MG63 (cell line): ENCODE results near the gene PSD. TPM values are rescaled to one million over a fixed set of nuclear protein-coding genes. Genes with fewer than 3 reads are reported as not detected.
A peak's percentile ranks its signal among the peaks of the same experiment; 100 is the strongest.

Experiments
- DNase-seq: peaks from one replicate; pipeline ENCODE4 v3.0.0-alpha.2; 2020
- H3K27me3 ChIP-seq: fragments of 250-450 bp; sonication (Bioruptor Pico); 2 replicates; pipeline ENCODE4 v1.5.1; 2020; ENCODE audit warnings: mild to moderate bottlenecking, moderate library complexity
- H3K36me3 ChIP-seq: fragments of 250-450 bp; sonication (Bioruptor Pico); 2 replicates; pipeline ENCODE4 v1.5.1; 2020; ENCODE audit warnings: mild to moderate bottlenecking, moderate library complexity
- H3K4me3 ChIP-seq: fragments of 250-450 bp; sonication (Bioruptor Pico); 2 replicates; pipeline ENCODE4 v1.5.1; 2020; ENCODE audit warnings: mild to moderate bottlenecking, moderate library complexity
- H3K9me3 ChIP-seq: fragments of 250-450 bp; sonication (Bioruptor Pico); 2 replicates; pipeline ENCODE4 v1.5.1; 2020; ENCODE audit warnings: mild to moderate bottlenecking, moderate library complexity
- total RNA-seq: library from RNA; depleted of rRNA; stranded (reverse); fragments of >200 nt; shearing (Covaris generic); gene quantifications from 2 replicates; pipeline ENCODE4 v1.2.3, GENCODE V29; 2014; ENCODE audit warnings: low replicate concordance

PSD gene
- total RNA-seq, 1 experiment from 2014 or later = not detected

DNA sequence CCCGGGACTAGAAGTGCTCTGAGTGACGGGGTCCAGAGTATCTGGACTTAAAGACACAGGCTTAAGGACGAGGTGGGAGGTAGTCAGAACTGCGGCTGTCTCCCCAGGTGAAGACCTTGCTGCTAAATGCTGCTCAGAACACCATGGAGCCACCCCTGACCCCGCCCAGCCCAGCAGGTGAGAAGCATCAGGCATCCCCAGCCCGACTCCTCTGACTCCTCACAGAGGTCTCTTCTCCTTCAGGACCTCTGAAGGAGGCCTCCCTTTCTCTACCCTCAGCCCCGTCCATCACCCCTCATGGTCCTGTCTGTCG, 17.3 kb downstream of the PSD start:
- no peak overlapping the region for H3K4me3 ChIP-seq
- no peak for DNase-seq
- no peaks in the 10 kb centered on the region for H3K27me3 ChIP-seq
- H3K9me3 ChIP-seq = no peaks in the 10 kb centered on the region
- H3K36me3 ChIP-seq = peaks cover 25% of the 10 kb centered on the region

DNA sequence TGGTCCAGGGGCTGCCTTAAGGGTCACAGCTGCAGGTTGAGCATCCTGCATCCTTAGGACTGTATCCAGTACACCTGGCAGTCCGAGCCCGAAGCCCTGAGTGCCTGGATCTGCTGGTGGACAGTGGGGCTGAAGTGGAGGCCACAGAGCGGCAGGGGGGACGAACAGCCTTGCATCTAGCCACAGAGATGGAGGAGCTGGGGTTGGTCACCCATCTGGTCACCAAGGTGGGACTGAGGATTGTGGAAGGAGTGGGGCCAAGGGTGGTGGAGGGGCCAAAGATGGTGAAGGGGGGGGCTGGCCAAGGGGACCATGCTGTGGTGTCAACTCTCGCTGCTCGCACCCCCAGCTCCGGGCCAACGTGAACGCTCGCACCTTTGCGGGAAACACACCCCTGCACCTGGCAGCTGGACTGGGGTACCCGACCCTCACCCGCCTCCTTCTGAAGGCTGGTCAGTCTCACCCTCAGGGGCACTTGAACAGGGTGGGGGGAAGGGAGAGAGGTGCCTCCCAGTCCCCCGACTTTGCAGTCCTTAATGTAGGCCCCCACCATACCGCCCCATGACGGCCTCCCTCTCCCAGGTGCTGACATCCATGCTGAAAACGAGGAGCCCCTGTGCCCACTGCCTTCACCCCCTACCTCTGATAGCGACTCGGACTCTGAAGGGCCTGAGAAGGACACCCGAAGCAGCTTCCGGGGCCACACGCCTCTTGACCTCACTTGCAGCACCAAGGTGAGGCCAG, 17.8 kb downstream of the PSD start:
- Histone ChIP-seq H3K36me3 (peaks cover 25% of the 10 kb centered on the region), H3K9me3 (no peaks in the 10 kb centered on the region), H3K4me3 (no peak overlapping the region), H3K27me3 (no peaks in the 10 kb centered on the region)
- no peak for DNase-seq

DNA sequence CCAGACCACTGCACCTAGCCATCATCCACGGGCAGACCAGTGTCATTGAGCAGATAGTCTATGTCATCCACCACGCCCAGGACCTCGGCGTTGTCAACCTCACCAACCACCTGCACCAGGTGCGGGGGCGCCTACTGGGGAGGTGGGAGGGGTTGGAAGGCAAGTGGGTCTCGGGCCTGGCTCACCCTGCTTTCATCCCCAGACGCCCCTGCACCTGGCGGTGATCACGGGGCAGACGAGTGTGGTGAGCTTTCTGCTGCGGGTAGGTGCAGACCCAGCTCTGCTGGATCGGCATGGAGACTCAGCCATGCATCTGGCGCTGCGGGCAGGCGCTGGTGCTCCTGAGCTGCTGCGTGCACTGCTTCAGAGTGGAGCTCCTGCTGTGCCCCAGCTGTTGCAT, 18.5 kb downstream of the PSD start:
- peaks cover 25% of the 10 kb centered on the region for H3K36me3 ChIP-seq
- no peak overlapping the region for H3K4me3 ChIP-seq
- DNase-seq = no peak

DNA sequence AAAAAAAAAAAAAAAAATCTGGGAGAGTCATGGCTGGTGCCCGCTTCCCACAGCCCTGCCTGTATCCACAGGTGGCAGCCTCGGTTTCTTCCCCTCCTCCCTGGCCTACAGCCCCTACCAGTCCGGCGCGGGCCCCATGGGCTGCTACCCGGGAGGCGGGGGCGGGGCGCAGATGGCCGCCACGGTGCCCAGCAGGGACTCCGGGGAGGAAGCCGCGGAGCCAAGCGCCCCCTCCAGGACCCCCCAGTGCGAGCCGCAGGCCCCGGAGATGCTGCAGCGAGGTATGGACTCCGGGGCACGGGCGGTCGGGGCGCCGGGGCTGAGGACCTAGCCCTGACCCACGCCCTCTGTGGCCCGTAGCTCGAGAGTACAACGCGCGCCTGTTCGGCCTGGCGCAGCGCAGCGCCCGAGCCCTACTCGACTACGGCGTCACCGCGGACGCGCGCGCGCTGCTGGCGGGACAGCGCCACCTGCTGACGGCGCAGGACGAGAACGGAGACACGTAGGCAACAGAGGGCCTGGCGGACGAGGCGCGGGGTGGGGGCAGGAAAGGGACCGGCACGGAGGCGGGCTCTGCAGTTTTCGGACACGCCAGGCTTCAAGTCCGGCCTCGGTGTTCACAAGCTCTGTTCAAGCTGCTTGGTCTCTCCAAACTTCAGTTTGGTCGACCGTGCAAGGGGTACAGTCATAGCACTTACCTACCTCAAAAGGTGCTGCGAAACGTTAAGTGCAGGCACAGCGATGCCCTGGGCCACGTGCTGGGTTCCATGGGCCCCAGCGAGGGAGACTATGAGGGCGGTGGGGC, 19.2 kb downstream of the PSD start:
- H3K36me3 ChIP-seq = peaks cover 25% of the 10 kb centered on the region
- no peaks in the 10 kb centered on the region for H3K27me3 ChIP-seq
- peak overlapping the region; percentile 55 for H3K4me3 ChIP-seq
- H3K9me3 ChIP-seq = no peaks in the 10 kb centered on the region
- peak; percentile 88 for DNase-seq

More for the DNA sequence above, 18.5 kb downstream of the PSD start:
- no peaks in the 10 kb centered on the region for H3K9me3 ChIP-seq
- H3K27me3 ChIP-seq = no peaks in the 10 kb centered on the region

DNA sequence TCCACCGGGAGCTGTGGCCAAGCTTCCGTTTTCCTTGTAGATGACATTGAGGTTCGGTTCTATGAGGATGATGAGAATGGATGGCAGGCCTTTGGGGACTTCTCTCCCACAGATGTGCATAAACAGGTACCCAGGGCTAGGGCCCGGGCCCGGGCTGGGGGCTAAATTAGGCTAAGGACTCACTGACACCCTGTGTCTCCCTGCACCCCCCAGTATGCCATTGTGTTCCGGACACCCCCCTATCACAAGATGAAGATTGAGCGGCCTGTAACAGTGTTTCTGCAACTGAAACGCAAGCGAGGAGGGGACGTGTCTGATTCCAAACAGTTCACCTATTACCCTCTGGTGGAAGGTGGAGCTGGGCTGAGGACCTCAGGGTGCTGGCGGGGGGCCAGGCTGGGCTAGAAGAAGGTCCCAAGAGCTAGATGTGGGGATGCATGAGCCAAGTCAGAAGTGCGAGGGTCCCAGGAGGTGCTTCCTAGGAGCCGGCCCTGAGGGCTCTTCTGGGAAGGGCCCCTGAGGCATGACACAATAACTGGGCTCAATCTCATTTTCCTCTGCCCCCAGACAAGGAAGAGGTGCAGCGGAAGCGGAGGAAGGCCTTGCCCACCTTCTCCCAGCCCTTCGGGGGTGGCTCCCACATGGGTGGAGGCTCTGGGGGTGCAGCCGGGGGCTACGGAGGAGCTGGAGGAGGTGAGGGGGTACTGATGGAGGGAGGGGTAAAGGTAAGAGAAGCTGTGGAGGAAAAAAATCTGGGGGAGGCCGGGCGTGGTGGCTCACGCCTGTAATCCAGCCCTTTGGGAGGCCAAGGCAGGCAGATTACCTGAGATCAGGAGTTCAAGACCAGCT, 20.2 kb downstream of the PSD start:
- Histone ChIP-seq H3K9me3 (no peaks in the 10 kb centered on the region), H3K36me3 (peaks cover 25% of the 10 kb centered on the region), H3K27me3 (no peaks in the 10 kb centered on the region), H3K4me3 (no peak overlapping the region)
- no peak for DNase-seq

DNA sequence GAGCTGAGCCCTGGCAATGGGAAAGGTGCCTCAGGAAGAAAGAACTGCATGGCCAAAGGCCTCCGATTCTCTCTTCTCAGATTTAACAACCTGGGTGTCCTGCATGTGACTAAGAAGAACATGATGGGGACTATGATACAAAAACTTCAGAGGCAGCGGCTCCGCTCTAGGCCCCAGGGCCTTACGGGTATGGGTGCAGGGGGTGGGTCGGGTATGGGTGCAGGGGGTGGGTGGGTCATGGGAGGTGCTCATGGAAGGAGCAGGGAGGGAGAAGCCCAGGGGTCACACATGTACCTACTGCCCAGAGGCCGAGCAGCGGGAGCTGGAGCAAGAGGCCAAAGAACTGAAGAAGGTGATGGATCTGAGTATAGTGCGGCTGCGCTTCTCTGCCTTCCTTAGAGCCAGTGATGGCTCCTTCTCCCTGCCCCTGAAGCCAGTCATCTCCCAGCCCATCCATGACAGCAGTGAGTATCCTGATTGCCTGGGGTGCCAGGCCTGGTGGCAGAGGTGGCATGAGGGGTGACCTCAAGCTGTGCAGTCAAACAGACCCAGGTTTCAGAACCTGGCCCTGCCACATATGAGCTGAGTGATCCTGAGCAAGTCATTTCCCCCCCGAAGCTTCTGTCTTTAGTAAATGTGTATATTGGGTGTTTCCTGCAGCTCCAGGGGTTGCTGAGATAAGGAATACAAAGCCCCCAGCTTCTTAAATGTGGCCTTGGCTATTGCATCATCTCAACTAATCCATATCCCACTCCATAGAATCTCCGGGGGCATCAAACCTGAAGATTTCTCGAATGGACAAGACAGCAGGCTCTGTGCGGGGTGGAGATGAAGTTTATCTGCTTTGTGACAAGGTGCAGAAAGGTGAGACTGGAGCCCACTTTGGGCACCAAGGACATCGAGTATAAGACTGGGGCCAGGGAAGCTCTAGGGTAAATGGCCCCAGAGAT, 21.1 kb downstream of the PSD start:
- no peaks in the 10 kb centered on the region for H3K9me3 ChIP-seq
- no peak for DNase-seq
- H3K27me3 ChIP-seq = no peaks in the 10 kb centered on the region
- H3K36me3 ChIP-seq = peaks cover 25% of the 10 kb centered on the region
- no peak overlapping the region for H3K4me3 ChIP-seq

DNA sequence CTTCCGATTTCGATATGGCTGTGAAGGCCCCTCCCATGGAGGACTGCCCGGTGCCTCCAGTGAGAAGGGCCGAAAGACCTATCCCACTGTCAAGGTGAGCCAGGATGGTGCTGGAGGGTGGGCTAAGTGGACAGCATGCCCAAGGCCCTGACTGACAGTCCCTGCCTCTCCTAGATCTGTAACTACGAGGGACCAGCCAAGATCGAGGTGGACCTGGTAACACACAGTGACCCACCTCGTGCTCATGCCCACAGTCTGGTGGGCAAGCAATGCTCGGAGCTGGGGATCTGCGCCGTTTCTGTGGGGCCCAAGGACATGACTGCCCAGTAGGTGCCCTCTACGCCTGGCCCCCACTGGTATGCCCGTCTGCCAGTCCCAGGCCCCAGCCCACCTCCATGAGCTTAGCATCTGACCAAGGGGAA, 21.8 kb downstream of the PSD start:
- DNase-seq = no peak
- no peaks in the 10 kb centered on the region for H3K9me3 ChIP-seq
- peaks cover 25% of the 10 kb centered on the region for H3K36me3 ChIP-seq
- H3K27me3 ChIP-seq = no peaks in the 10 kb centered on the region
- peak overlapping the region; percentile 66 for H3K4me3 ChIP-seq

DNA sequence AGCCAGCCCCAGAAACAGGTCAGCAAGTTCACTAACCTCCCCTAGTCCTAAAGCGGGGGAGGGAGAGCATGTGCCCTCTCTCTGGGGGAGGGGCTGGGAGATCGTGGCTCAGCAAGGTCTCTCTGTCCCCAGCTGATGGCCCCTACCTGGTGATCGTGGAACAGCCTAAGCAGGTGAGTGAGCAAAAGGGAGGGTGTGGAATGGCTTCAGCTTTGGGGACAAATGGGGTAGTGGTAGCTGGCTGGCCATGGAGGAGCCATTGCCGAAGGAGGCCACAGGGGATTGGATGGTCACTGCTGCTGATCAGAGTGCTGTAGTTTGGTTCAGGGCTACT, 22.3 kb downstream of the PSD start:
- no peaks in the 10 kb centered on the region for H3K9me3 ChIP-seq
- no peak for DNase-seq
- peaks cover 25% of the 10 kb centered on the region for H3K36me3 ChIP-seq
- H3K27me3 ChIP-seq = no peaks in the 10 kb centered on the region
- H3K4me3 ChIP-seq = peak overlapping the region; percentile 66

DNA sequence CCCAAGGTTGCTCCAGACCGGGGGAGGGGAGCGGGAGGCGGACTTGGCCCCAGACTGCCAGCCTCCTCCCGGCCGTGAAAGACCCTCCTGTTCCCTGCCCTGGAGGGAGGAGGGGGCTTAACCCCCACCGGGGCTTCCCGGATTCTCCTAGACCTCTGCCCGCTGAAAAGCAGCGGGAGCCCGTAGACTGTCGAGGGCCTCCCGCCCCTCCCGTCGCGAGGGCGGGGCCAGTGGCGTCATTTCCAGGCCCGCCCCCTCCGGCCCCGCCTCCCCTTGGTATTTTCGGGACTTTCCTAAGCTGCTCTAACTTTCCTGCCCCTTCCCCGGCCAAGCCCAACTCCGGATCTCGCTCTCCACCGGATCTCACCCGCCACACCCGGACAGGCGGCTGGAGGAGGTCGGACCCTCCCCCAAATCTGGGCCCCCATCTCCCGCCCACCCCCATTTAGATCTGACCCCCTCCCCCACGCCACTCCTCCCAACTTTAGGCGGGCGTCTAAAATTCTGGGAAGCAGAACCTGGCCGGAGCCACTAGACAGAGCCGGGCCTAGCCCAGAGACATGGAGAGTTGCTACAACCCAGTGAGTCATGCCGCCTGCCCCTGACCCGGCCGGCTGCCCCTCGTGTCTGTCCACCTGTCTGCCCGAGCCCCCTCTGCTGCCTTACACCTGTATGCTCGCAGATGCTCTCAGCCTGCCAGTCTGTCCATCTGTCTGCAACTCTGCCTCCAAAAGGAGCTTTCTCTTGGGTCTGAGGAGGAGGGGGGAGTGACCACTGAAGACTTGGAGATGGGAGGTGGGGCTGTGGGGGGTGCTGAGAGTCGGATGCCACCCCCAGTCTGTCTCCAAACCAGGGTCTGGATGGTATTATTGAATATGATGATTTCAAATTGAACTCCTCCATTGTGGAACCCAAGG, 22.9 kb downstream of the PSD start, which contains the start of gene NFKB2:
Gene NFKB2, plus strand, starts transcription at position 306 of the 917 bp plus-strand sequence. Its CDS starts 255 bp downstream, at position 561.
- H3K27me3 ChIP-seq = no peaks in the 10 kb centered on the region
- H3K9me3 ChIP-seq = no peaks in the 10 kb centered on the region
- H3K36me3 ChIP-seq = peaks cover 25% of the 10 kb centered on the region
- H3K4me3 ChIP-seq = peak within 1 kb of the TSS; percentile 66
- peak; percentile 86 for DNase-seq

DNA sequence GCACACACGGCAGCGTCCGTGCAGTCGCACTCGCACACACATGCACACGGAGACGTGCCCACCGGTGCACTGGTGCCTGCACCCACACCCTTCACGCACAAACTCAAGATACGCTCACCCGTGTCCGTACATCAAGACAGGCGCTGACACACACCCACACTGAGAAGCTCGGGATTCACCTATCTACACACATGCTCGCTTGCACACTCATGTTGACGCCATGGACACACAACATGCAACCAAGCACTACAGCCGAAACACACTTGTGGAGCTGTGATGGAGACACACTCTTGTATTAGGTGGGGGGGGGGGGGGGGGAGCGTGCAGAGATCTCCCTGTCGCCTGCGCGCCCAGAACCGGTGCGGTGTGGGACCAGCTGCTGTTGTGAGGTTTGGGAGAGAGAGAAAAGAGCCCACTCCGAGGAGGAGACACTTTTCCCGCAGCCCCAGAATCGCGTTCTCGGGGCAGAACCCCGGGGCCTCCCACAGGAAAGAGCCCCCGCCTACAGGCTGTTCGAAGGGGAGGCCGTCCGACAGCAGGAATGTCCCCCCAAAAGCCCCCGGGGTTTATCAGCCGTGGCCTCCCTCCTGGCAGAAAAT, 23.7 kb downstream of the PSD start:
- Histone ChIP-seq H3K27me3 (no peaks in the 10 kb centered on the region; the same call in 1 of the 2 replicates), H3K4me3 (peak overlapping the region; percentile 66), H3K9me3 (no peaks in the 10 kb centered on the region), H3K36me3 (peaks cover 19% of the 10 kb centered on the region)
- peak; percentile 37 for DNase-seq

DNA sequence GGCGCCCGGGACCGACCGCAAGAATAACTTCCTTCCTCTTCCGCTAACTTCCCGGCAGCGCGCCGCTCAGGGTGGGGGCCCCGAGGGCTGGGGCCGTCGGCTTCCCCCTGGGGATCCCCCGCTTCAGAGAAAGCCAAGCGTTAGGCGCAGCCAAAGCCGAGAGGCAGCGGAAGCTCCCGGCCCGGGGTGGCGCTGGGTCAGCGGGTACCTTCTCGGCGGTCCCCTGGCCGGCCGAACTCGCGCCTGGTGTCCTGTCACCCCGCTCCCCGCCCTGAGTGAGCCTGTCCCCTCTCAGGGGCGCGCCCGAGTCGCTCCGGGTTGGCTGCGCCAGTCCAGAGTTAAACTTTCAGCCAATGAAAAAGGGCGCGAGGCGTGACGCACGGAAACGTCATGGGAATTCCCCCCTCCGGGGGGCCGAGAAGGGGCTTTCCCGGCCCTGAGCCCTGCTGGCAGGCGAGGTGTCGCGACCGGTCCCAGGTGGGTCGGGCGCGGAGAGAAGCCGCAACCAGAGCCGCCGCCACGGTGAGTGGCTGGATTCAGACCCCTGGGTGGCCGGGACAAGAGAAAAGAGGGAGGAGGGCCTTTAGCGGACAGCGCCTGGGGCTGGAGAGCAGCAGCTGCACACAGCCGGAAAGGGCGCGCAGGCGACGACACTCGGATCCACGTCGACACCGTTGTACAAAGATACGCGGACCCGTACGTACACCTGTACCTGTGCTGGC, 24.3 kb downstream of the PSD start:
- Histone ChIP-seq H3K27me3 (no peaks in the 10 kb centered on the region; the same call in 1 of the 2 replicates), H3K9me3 (no peaks in the 10 kb centered on the region), H3K36me3 (peaks cover 16% of the 10 kb centered on the region), H3K4me3 (peak overlapping the region; percentile 66)
- DNase-seq = peak; percentile 90

DNA sequence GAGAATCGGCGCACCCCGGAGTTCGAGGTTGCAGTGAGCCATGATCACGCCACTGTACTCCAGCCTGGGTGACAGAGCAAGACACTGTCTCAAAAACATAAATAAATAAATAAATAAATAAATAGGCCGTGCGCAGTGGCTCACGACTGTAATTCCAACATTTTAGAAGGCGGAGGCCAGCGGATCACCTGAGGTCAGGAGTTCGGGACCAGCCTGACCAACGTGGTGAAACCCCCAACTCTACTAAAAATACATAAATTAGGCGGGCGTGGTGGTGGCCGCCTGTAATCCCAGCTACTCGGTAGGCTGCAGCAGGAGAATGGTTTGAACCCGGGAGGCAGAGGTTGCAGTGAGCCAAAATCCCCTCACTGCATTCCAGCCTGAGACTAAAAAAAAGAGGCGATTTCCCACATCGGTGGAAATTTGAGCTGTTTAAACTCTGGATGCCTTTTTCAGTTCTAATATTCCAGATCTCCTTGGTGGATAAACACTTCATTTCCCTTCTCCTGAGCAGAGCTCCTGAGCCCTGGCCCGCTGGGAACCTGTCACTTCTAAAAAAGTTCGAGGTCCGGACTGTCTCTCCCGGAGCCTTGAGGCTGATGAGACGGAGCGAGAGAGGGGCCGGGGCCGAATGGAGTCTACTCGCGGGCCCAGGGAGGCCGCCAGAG, 25.0 kb downstream of the PSD start:
- H3K9me3 ChIP-seq = no peaks in the 10 kb centered on the region
- peak overlapping the region; percentile 66 for H3K4me3 ChIP-seq
- no peak for DNase-seq
- no peaks in the 10 kb centered on the region; the same call in 1 of the 2 replicates for H3K27me3 ChIP-seq
- H3K36me3 ChIP-seq = peaks cover 13% of the 10 kb centered on the region

DNA sequence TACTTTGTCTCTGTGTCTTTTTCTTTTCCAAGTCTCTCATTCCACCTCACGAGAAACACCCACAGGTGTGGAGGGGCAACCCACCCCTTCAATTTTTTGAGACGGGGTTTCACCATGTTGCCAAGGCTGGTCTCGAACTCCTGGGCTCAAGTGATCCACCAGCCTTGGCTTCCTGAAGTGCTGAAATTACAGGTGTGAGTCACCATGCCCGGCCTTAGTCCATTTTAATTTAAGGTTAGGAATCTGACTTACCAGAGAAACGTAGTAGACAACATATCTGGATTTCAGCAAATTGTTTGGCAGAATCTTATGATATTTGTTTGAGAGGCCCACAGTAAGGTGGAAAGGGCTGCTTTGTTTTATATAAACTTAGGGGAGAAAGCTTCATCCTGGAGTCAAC, 26.3 kb downstream of the PSD start:
- DNase-seq = no peak
- Histone ChIP-seq H3K27me3 (no peaks in the 10 kb centered on the region; the same call in 1 of the 2 replicates), H3K9me3 (no peaks in the 10 kb centered on the region), H3K4me3 (no peak overlapping the region), H3K36me3 (peaks cover 2% of the 10 kb centered on the region; the same call in 1 of the 2 replicates)

DNA sequence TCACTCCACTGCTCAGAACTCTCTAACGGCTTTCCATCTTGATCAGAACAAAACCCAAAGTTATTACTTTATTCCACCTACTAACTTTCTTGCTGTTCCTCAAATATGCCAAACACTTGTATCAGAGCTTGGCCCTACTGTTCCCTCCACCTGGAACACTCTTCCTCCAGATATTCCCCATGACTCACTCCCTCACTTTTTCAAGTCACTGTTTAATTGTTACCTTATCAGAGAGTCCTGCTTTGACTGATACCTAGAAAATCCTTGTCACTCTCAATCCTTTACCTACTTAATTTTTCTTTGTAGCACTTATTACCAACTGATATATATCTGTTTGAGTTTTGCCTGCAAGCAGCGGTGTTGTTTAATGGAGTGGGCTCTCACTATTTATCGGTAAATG, 28.7 kb downstream of the PSD start:
- H3K4me3 ChIP-seq = no peak overlapping the region
- no peaks in the 10 kb centered on the region; the same call in 1 of the 2 replicates for H3K27me3 ChIP-seq
- no peaks in the 10 kb centered on the region for H3K36me3 ChIP-seq
- no peaks in the 10 kb centered on the region for H3K9me3 ChIP-seq
- no peak for DNase-seq
